Testis (tissue), 2 donors: ENCODE results near the gene NOL6.
"Not testable (repeated sequence)": the region's sequence is repeated elsewhere in the genome, so short reads cannot be mapped to it uniquely, and the experiment has no call there.

Experiments used
- POLR2A ChIP-seq: fragments of 450-650 bp; IDR thresholded peaks from one replicate; pipeline ENCODE4 v1.6.1; 2017; ENCODE audit warnings: antibody characterized with exemption, mild to moderate bottlenecking, moderate library complexity
- TF ChIP-seq, protein P1 (sequence below), 3 experiments: fragments of 450-650 bp in 2 of 3; fragments of 200-600 bp in 1 of 3; sonication (generic) in 1 of 3; IDR thresholded peaks; one replicate each; pipeline ENCODE4 v1.5.1; 2016 to 2019; ENCODE audit warnings: antibody characterized with exemption in 3 of 3, mild to moderate bottlenecking in 2 of 3, moderate library complexity in 1 of 3

DNA sequence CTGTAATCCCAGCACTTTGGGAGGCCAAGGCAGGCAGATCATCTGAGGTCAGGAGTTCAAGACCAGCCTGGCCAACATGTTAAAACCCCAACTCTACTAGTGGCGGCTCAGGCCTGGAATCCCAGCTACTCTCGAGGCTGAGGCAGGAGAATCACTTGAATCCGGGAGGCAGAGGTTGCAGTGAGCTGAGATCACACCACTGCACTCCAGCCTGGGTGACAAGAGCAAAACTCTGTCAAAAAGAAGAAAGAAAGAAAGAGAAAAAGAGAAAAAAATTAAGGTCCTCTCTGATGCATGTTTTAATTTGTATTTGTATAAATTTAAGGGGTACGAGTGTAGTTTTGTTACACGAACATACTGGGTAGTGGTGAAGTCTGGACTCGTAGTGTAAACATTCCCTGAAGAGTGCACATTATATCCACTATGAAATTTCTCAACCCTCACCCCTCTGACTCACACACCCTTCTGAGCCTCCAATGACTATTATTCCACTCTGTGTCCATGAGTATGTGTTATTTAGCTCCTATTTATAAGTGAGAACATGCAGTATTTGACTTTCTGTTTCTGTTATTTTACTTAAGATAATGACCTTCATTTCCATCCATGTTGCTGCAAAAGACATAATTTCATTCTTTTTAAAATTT is 44.3 kb upstream of the NOL6 start:
- TF ChIP-seq, protein P1, sequence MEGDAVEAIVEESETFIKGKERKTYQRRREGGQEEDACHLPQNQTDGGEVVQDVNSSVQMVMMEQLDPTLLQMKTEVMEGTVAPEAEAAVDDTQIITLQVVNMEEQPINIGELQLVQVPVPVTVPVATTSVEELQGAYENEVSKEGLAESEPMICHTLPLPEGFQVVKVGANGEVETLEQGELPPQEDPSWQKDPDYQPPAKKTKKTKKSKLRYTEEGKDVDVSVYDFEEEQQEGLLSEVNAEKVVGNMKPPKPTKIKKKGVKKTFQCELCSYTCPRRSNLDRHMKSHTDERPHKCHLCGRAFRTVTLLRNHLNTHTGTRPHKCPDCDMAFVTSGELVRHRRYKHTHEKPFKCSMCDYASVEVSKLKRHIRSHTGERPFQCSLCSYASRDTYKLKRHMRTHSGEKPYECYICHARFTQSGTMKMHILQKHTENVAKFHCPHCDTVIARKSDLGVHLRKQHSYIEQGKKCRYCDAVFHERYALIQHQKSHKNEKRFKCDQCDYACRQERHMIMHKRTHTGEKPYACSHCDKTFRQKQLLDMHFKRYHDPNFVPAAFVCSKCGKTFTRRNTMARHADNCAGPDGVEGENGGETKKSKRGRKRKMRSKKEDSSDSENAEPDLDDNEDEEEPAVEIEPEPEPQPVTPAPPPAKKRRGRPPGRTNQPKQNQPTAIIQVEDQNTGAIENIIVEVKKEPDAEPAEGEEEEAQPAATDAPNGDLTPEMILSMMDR (IDR thresholded peaks at IDR 0.05) = not testable (repeated sequence)
- TF ChIP-seq POLR2A = not testable (repeated sequence)
